BJ (cell line): ENCODE measurements around the gene ACTMAP. TPM values are rescaled to one million over a fixed set of nuclear protein-coding genes. Genes with fewer than 3 reads are reported as not detected.
A peak's percentile ranks its signal among the peaks of the same experiment; 100 is the strongest.

Experiments
- CTCF ChIA-PET: fragments of 350-600 bp; formaldehyde crosslinking; extraction: SDS; loops from one replicate; lab custom pipeline; 2021; ENCODE audit warnings: antibody characterized with exemption, inconsistent platforms; lab: Yijun Ruan, JAX
- POLR2A ChIA-PET: fragments of 300-600 bp; sonication (Branson Sonifier 250); formaldehyde crosslinking; extraction: SDS; loops from one replicate; lab custom pipeline; 2021; ENCODE audit warnings: antibody characterized with exemption; lab: Charles Lee
- DNase-seq: peaks from one replicate; pipeline ENCODE4 v3.0.0-alpha.2; 2011; ENCODE audit warnings: low read depth
- H3K27me3 ChIP-seq: 2 replicates; pipeline ENCODE4 v1.6.0; 2011; ENCODE audit warnings: low read length; ENCODE audit not compliant: control insufficient read depth, insufficient read depth
- H3K36me3 ChIP-seq: 2 replicates; pipeline ENCODE4 v1.5.1; 2011; ENCODE audit warnings: low read length; ENCODE audit not compliant: control insufficient read depth, insufficient read depth
- H3K4me3 ChIP-seq: 2 replicates; pipeline ENCODE4 v1.5.1; 2011; ENCODE audit warnings: low read depth, mild to moderate bottlenecking, control low read depth, low read length
- CTCF ChIP-seq: IDR thresholded peaks from 2 replicates; pipeline ENCODE4 v1.5.1; 2011; ENCODE audit warnings: low read depth, mild to moderate bottlenecking, control low read depth, inconsistent platforms, low read length, moderate library complexity; ENCODE audit not compliant: insufficient read depth
- polyA plus RNA-seq: library from polyadenylated mRNA; depleted of rRNA; stranded (reverse); fragments of >200 nt; gene quantifications from 2 replicates; pipeline ENCODE4 v1.2.3, GENCODE V29; 2011

The ACTMAP gene
- polyA plus RNA-seq, 1 experiment: 5.5 TPM

- Histone ChIP-seq H3K27me3 (no peaks in the 10 kb centered on the region), H3K36me3 (peaks cover 3% of the 10 kb centered on the region; the same call in 1 of the 2 replicates), H3K4me3 (peak overlapping the region; percentile 83)
- POLR2A ChIA-PET: interaction anchor here (0.5 to 1.7 kb wide), 5 partner anchors 20 to 500 kb away, joined by 3 to 11 read pairs (median 6); partner anchors contain the start of gene EGLN2
- CTCF ChIA-PET: interaction anchor here (1.0 to 3.8 kb wide), 7 partner anchors 13 to 117 kb away, joined by 3 to 22 read pairs (median 4); partner anchors contain the start of genes COQ8B, EGLN2 and ITPKC
- DNase-seq: no peak
- TF ChIP-seq CTCF: no peak
Observed at GRCh38 chr19:40778706-40779284, 28.5 kb upstream of the ACTMAP start.

- no peaks in the 10 kb centered on the region for H3K27me3 ChIP-seq
- H3K4me3 ChIP-seq: peak within 1 kb of the TSS; percentile 83
- no peak for TF ChIP-seq CTCF
- CTCF ChIA-PET: interaction anchor here (0.7 to 3.8 kb wide), 8 partner anchors 18 to 116 kb away, joined by 3 to 22 read pairs (median 4); partner anchors contain the start of genes COQ8B, EGLN2 and ITPKC
- POLR2A ChIA-PET: interaction anchor here (0.5 to 1.7 kb wide), 9 partner anchors 19 to 499 kb away, joined by 3 to 31 read pairs (median 6); partner anchors contain the start of genes ACTMAP and EGLN2
- peak; percentile 98 for DNase-seq
- peaks cover 3% of the 10 kb centered on the region; the same call in 1 of the 2 replicates for H3K36me3 ChIP-seq
Observed at GRCh38 chr19:40777937-40778705, 27.8 kb upstream of the ACTMAP start, which contains the start of gene RAB4B. RAB4B (plus strand) TSS chr19:40778247; CDS start chr19:40778376, 129 bp downstream.

GRCh38 chr19:40777645-40777936, 27.3 kb upstream of the ACTMAP start:
- no peak for DNase-seq
- ChIA-PET CTCF (interaction anchor here (0.7 to 3.8 kb wide), 6 partner anchors 21 to 115 kb away, joined by 3 to 22 read pairs (median 8); partner anchors contain the start of gene EGLN2), POLR2A (interaction anchor here (0.5 to 1.7 kb wide), 6 partner anchors 20 to 449 kb away, joined by 3 to 31 read pairs (median 6); partner anchors contain the start of gene ACTMAP)
- Histone ChIP-seq H3K27me3 (no peaks in the 10 kb centered on the region), H3K36me3 (peaks cover 3% of the 10 kb centered on the region; the same call in 1 of the 2 replicates), H3K4me3 (peak overlapping the region; percentile 83)
- no peak for TF ChIP-seq CTCF

- Histone ChIP-seq H3K4me3 (peak overlapping the region; percentile 83), H3K36me3 (peaks cover 3% of the 10 kb centered on the region; the same call in 1 of the 2 replicates), H3K27me3 (no peaks in the 10 kb centered on the region)
- CTCF ChIA-PET: interaction anchor here (1.3 to 3.8 kb wide), 5 partner anchors 21 to 115 kb away, joined by 3 to 22 read pairs (median 11); partner anchors contain the start of gene EGLN2
- no peak for TF ChIP-seq CTCF
- POLR2A ChIA-PET: interaction anchor here (0.5 to 1.7 kb wide), 3 partner anchors 22 to 449 kb away, joined by 3 to 7 read pairs (median 4); no protein-coding TSS in a partner anchor
- peak; percentile 80 for DNase-seq
Observed at GRCh38 chr19:40776932-40777644, 26.8 kb upstream of the ACTMAP start.
